Natural killer cell (primary cell): Measurements from ENCODE around the gene CEP55. TPM values are rescaled to one million over a fixed set of nuclear protein-coding genes. Genes with fewer than 3 reads are reported as not detected.

ENCODE experiments used
- ATAC-seq, 3 donors: fragments of 150-1000 bp in 2 of 3; fragments of 200-7000 bp in 1 of 3; cut with Tn5 transposase; 1 replicate in 1 of 3; 2 replicates in 2 of 3; pipeline ENCODE4 v1.10.0; 2021; ENCODE audit warnings: mild to moderate bottlenecking in 2 of 3, moderate library complexity in 2 of 3
- DNase-seq, 2 donors: peaks; one replicate each; pipeline versions ENCODE4 v3.0.0 to v3.0.0-alpha.2; 2013 to 2021; ENCODE audit warnings: mixed read lengths in 1 of 2
- H3K27ac ChIP-seq: one replicate; pipeline ENCODE4 v1.5.1; 2013; ENCODE audit warnings: mild to moderate bottlenecking, low read length
- H3K27me3 ChIP-seq: one replicate; pipeline ENCODE4 v1.6.1; 2013; ENCODE audit warnings: low read length; ENCODE audit not compliant: control insufficient read depth, insufficient read depth
- H3K36me3 ChIP-seq: one replicate; pipeline ENCODE4 v1.6.1; 2013; ENCODE audit warnings: low read length; ENCODE audit not compliant: control insufficient read depth, insufficient read depth
- H3K4me1 ChIP-seq: one replicate; pipeline ENCODE4 v1.6.1; 2013; ENCODE audit warnings: low read length; ENCODE audit not compliant: control insufficient read depth, insufficient read depth
- H3K4me3 ChIP-seq: one replicate; pipeline ENCODE4 v1.5.1; 2013; ENCODE audit warnings: low read length
- H3K9me3 ChIP-seq: one replicate; pipeline ENCODE4 v1.6.1; 2013; ENCODE audit warnings: low read length; ENCODE audit not compliant: control insufficient read depth, insufficient read depth
- H3K27ac Mint-ChIP-seq, 2 donors: one replicate each; pipeline ENCODE4 v1.8.0; 2022; ENCODE audit warnings: mild to moderate bottlenecking in 2 of 2, mixed read lengths in 2 of 2, moderate library complexity in 1 of 2
- H3K27me3 Mint-ChIP-seq, 2 donors: one replicate each; pipeline ENCODE4 v1.8.0; 2022; ENCODE audit warnings: low read depth in 2 of 2, mixed read lengths in 2 of 2
- H3K36me3 Mint-ChIP-seq: one replicate; pipeline ENCODE4 v1.8.0; 2022; ENCODE audit warnings: mixed read lengths
- H3K4me1 Mint-ChIP-seq, 2 donors: one replicate each; pipeline ENCODE4 v1.8.0; 2022; ENCODE audit warnings: mixed read lengths in 2 of 2
- H3K4me3 Mint-ChIP-seq: one replicate; pipeline ENCODE4 v1.8.0; 2022; ENCODE audit warnings: mild to moderate bottlenecking, moderate library complexity, mixed read lengths
- H3K9me3 Mint-ChIP-seq, 2 donors: one replicate each; pipeline ENCODE4 v1.8.0; 2022; ENCODE audit warnings: mixed read lengths in 2 of 2
- WGBS: methylation state at CpG from one replicate; pipeline ENCODE4 v1.1.7; 2013; ENCODE audit warnings: missing lambda C conversion rate; ENCODE audit not compliant: insufficient coverage; 5-methylcytosine and 5-hydroxymethylcytosine counted together
- intact Hi-C: fragments of 100-400 bp; cut with micrococcal nuclease; formaldehyde crosslinking; loops from one replicate; pipeline ENCODE4 v1.14.2; 2022
- total RNA-seq, 4 donors: library from RNA; stranded (reverse); fragments of 120-200 nt in 1 of 4; gene quantifications; one replicate each; pipeline versions ENCODE4 v1.2.3 to v1.2.4, GENCODE V29; 2013 to 2022
- TF ChIP-seq, protein P1 (sequence below): fragments of 200-600 bp; IDR thresholded peaks from one replicate; pipeline ENCODE4 v1.8.0; 2022; ENCODE audit warnings: antibody characterized with exemption

CEP55 gene
- total RNA-seq, 3 donors from 2014 or later (not counting 1 experiment from before 2014, with no cell fraction given) = 0.35 to 0.85 (median 0.50) TPM

DNA sequence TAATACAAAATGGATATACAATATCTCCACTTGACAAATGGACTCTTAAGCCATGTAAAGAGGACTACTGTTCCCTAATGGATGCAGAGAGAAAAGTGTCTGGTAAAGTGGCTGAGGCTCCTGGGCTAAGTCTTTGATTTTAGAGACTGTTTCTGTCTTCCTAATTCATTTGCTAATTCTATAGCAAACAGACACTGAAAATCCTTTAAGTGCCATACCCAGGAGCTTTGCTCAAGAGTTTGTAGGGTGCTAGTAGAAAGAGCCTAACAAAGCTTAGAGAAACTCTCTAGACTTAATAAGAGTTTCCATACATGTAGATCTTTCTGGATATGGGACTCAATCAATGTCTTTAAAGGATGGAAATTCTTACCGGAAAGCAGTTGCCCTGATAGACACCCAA, 16.7 kb downstream of the CEP55 start:
- WGBS = 100% methylated on average over 1 of the region's 1 CpG
- H3K4me3 Mint-ChIP-seq = no peak overlapping the region
- TF ChIP-seq, protein P1, sequence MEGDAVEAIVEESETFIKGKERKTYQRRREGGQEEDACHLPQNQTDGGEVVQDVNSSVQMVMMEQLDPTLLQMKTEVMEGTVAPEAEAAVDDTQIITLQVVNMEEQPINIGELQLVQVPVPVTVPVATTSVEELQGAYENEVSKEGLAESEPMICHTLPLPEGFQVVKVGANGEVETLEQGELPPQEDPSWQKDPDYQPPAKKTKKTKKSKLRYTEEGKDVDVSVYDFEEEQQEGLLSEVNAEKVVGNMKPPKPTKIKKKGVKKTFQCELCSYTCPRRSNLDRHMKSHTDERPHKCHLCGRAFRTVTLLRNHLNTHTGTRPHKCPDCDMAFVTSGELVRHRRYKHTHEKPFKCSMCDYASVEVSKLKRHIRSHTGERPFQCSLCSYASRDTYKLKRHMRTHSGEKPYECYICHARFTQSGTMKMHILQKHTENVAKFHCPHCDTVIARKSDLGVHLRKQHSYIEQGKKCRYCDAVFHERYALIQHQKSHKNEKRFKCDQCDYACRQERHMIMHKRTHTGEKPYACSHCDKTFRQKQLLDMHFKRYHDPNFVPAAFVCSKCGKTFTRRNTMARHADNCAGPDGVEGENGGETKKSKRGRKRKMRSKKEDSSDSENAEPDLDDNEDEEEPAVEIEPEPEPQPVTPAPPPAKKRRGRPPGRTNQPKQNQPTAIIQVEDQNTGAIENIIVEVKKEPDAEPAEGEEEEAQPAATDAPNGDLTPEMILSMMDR = no peak
- H3K4me1 Mint-ChIP-seq = no peaks in the 10 kb centered on the region
- H3K36me3 Mint-ChIP-seq = no peaks in the 10 kb centered on the region
- ATAC-seq = no peak
- no peak overlapping the region for H3K27ac ChIP-seq
- no peaks in the 10 kb centered on the region for H3K4me1 ChIP-seq
- intact Hi-C loops = loop anchor here (5.0 kb wide), 1 partner anchor 431 kb away; no protein-coding TSS in a partner anchor
- no peaks in the 10 kb centered on the region for H3K36me3 ChIP-seq
- no peaks in the 10 kb centered on the region for H3K27me3 ChIP-seq
- no peaks in the 10 kb centered on the region for H3K27me3 Mint-ChIP-seq
- no peak for DNase-seq
- no peak overlapping the region for H3K4me3 ChIP-seq
- no peaks in the 10 kb centered on the region for H3K9me3 Mint-ChIP-seq
- no peak overlapping the region for H3K27ac Mint-ChIP-seq
- H3K9me3 ChIP-seq = no peaks in the 10 kb centered on the region

DNA sequence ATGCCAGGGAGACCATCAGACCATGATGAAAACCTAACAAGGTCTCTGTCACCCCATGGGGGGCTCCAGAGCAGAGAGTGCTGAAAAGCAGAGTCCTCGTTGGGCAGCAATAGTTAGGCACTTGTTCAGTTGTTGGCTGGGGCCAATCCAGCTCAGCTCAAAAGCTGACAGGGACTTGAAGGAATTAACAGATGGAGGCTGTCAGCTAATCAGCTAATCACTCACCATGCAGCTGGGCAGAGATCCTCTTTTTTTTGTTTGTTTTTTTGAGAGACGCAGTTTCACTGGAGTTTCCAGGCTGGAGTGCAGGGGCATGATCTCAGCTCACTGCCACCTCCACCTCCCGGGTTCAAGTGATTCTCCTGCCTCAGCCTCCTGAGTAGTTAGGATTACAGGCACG, 18.1 kb downstream of the CEP55 start:
- no peaks in the 10 kb centered on the region for H3K27me3 ChIP-seq
- H3K4me3 ChIP-seq = no peak overlapping the region
- DNase-seq (no peak), ATAC-seq (no peak)
- intact Hi-C loops = loop anchor here (5.0 kb wide), 1 partner anchor 432 kb away; no protein-coding TSS in a partner anchor
- no peaks in the 10 kb centered on the region for H3K4me1 ChIP-seq
- Mint-ChIP-seq H3K4me3 (no peak overlapping the region), H3K9me3 (no peaks in the 10 kb centered on the region), H3K4me1 (no peaks in the 10 kb centered on the region), H3K27me3 (no peaks in the 10 kb centered on the region), H3K27ac (no peak overlapping the region), H3K36me3 (no peaks in the 10 kb centered on the region)
- H3K27ac ChIP-seq = no peak overlapping the region
- no peaks in the 10 kb centered on the region for H3K9me3 ChIP-seq
- WGBS = 96% methylated on average over 4 of the region's 4 CpGs
- H3K36me3 ChIP-seq = no peaks in the 10 kb centered on the region
- TF ChIP-seq, protein P1 = no peak

DNA sequence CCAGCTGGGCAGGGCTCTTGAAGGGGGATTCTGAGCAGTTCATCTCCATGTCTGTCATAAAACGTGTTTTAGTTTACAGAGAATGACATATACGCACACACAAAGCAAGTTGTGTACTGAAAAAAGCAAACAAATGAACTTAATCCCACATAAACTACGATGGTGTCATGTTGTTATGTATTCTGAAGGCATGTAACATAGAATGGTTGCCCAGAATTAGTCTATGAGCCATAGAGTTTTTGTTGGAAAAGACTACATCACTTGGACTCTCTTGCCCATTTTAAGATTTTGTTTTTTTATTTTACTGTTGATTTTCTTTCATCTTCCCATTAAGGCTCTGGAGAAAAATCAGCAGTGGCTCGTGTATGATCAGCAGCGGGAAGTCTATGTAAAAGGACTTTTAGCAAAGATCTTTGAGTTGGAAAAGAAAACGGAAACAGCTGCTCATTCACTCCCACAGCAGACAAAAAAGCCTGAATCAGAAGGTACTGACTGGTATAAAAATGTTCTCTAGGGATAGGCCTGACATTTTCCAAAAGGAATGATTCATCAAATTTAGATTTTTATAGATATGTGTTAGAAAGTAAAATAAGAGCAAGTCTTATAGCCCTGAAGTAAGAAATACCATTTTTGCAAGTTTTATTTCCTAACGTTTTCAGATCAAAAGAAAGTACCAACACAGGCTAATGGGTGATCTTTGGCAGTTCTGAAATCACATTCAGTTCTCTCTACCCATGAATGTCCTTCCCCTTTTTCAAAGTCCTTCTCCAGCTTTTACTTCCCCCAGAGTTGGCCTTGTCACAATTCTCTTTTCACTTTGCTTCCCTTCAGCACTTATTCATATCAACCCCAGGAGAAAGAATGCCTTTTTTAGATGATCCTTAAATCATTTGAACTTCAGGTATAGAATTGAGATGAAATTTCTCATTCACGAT, 18.9 kb downstream of the CEP55 start:
- TF ChIP-seq, protein P1 = no peak
- Mint-ChIP-seq H3K36me3 (no peaks in the 10 kb centered on the region), H3K4me1 (no peaks in the 10 kb centered on the region), H3K27me3 (no peaks in the 10 kb centered on the region), H3K4me3 (no peak overlapping the region), H3K9me3 (no peaks in the 10 kb centered on the region), H3K27ac (no peak overlapping the region)
- Histone ChIP-seq H3K27ac (no peak overlapping the region), H3K36me3 (no peaks in the 10 kb centered on the region), H3K4me1 (no peaks in the 10 kb centered on the region), H3K4me3 (no peak overlapping the region), H3K27me3 (no peaks in the 10 kb centered on the region), H3K9me3 (no peaks in the 10 kb centered on the region)
- DNase-seq (no peak), ATAC-seq (no peak)
- intact Hi-C loops = no loop called here
- 78% methylated on average over 6 of the region's 8 CpGs for WGBS
